Central memory CD4-positive, alpha-beta T cell (primary cell): ENCODE results near the gene ACTR6.
A peak's percentile ranks its signal among the peaks of the same experiment; 100 is the strongest.
"Not testable (repeated sequence)": the region's sequence is repeated elsewhere in the genome, so short reads cannot be mapped to it uniquely, and the experiment has no call there.

Source experiments
- DNase-seq: peaks from one replicate; pipeline ENCODE4 v3.0.0; 2022

The ACTR6 gene

DNA sequence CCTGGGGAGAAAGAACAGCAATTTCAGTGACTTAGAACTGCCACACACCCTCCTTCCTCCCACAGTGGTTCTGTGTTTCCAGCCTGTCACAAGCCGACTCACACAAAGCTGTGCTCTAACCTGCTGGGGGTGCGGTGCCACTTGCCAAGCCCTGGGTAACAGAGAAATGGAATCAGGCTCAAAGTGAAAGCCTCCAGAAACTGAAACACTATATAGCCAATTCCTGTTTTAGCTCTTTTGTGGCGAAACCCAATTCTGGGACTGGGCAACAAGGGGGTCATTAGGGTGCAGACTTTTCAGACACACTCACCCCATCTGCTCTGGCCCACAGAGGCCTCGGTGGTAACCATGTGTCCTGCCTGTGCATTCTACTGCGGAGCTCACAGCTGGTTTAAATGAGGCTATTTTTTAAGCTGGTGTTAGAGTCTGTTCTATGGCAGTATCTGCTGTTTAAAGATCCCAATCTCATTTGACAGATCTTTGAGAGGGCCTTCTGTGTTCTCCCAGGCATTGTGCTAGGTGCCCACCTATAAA, 15.2 kb upstream of the ACTR6 start:
- no peak for DNase-seq

DNA sequence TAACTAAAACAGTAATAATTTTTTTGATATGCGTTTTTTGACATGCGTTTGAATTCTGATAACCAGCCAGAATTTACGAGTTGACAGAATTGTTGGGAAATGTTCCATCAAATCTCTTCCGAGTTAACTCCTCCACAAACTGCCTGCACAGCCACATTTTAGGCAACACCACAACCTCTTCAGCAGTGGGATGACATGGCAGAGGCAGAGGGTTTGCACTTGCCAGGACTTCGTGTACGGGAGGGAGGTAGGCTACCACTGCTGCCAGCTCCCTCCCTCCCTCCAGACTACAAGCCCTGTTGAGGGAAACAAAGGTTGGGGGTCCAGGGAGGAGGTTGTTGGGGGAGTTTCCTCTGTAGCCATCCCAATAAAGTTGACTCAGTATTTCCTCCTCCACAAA, 14.5 kb upstream of the ACTR6 start:
- DNase-seq, result no peak

DNA sequence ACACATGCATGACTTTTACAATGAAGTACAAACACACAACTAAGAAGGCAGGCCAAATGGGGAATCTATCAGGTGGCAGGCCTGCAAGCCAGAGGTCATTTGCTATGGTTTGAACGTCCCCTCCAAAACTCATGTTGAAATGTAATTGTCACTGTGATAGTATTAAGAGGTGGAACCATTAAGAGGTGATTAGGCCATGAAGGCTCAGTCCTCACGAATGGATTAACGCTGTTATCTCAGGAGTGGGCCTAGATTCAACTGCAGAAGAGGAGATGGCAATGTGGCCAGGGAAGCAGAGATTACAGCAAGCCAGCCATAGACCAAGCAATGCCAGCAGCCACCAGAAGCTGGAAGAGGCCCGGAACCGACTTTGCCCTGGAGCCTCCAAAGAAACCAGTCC, 13.5 kb upstream of the ACTR6 start:
- no peak for DNase-seq

DNA sequence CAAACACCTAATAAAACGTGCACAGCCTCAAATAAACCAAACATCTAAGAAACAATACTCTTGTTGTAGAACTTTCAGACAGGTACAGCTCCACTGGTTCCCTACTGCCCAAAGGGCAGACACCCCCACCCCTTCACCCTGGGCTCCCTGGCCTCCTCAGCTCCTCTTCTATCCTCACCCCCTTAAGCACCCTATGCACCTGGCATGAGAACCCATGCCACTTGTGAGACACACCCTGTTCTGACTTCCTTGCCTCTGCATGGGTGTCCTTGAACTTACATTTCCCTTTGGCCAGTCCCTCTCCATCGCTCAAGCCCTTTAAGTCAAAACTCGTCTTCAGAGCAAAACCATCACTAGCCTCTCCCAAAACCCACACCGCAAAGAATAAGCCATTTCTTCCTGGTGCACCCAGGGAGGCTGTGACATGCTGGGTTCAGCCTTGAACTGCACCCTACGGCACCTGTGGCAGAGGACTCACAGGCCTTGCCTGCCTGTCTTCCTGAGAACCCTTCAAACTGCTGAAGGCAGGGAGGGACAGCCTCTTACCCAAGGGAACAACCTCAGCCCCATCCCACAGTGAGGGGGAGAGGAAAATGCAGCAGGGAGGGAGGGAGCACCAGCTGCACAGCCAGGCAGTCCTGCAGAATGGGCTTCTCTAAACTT, 12.6 kb upstream of the ACTR6 start:
- DNase-seq, result no peak

DNA sequence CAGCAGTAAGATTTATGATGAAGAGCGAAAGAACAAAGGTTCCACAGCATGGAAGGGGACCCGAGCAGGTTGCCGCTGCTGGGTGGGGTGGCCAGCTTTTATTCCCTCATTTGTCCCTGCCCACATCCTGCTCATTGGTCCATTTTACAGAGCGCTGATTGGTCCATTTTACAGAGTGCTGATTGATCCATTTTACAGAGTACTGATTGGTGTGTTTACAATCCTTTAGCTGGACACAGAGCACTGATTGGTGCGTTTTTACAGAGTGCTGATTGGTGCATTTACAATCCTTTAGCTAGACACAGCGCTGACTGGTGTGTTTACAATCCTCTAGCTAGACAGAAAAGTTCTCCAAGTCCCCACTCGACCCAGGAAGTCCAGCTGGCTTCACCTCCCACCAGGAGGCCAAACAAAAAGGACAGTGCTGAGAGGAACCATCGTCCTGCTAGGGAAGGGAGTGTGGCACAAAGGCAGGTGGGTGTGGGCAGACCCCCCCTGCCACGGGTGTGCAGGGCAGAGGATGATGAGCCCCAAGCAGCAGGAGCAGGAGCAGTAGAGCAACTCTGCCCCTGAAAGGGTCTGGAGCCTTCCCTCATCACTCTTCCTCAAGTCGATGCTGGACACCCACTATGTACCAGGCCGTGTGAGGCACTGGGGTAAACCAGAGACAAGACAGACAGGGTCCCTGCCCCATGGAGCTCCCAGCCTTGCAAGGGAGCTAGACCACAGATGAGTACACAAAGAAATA, 11.6 kb upstream of the ACTR6 start:
- DNase-seq, result not testable (repeated sequence)

DNA sequence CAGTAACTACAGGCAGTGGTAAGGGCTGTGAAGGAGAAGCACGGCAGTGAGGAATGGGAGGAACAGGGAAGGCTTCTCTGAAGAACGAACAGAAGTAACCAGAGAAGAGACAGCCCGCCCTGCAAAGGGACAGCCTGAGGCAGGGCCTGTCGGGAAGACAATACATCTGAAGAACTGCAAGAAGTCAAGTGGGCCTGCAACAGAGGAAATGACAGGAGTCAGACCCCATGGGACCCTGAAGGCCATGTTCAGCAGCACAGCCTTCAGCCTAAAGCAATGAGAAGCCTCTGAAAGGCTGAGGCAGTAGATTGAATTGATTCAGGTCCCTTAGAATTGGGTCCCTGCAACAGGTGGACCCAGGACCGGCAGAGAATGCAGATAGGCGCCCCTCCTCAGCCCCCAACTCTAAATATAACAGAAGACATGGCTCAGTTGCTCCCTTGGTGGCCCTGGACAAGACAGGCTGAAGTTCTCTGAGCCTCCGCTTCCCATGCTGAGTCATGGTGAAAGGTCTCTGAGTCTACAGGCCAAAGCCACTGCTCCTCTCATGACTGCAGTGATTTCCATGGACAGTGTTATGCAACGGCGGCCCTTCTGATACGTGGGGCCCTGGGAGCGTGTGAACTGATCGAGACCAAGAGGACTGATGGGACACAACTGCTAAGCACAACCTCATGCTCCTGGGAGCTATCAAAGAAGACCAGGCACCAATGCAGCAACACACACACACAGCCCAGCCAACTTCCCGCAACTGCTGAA, 10.8 kb upstream of the ACTR6 start:
- DNase-seq, result no peak

DNA sequence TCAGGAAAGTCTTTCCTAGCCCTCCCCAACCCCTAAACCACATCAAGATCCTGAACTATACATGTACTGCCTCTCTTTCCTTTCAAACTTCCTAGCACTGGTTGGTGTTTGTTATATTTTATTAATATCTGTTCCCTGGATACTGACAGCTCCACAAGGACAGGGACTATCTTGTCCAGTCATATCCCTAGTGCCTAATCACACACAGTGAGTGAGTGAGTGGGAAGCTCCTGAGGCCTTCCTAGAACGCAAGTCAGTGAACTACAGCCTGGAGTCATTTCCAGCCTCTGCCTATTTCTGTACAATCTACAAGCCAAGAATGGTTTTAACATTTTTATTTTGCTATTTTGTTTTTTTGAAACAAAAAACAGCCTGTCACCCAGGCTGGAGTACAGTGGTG, 7.5 kb upstream of the ACTR6 start:
- no peak for DNase-seq

DNA sequence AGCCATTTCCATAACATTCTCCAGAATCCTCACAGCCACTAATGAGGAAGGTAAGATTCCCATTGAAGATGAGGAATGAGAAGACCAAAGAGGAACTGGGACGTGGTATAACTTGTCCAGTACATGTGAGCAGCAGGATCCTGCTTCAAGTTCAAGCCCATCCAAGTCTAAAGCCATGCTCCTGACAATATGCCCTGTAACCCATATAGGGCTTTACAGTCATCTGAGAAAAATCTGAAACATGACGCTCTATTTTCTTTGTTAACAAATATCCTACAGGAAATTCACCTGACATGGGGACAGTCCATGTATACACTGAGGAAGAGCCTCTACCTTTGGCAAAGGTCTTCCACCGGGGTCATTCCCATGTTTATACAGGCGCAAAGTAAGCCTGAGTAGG, 3.1 kb upstream of the ACTR6 start:
- no peak for DNase-seq

DNA sequence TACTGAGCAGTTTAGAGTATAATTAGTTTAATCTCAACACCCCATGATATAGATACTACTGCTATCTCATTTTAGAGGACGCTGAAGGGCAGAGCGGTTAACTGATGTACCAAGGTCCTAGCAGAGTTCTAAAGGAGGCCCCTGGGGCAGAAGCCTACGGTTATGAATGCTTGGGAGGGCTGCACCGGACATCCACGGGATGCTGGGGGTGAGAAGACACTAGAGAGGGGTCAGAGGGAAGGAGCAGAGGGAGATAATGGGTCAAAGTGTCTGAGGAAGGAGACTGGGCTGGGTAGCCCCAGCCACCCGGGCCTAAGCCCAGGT, 1.6 kb upstream of the ACTR6 start:
- DNase-seq, result no peak

DNA sequence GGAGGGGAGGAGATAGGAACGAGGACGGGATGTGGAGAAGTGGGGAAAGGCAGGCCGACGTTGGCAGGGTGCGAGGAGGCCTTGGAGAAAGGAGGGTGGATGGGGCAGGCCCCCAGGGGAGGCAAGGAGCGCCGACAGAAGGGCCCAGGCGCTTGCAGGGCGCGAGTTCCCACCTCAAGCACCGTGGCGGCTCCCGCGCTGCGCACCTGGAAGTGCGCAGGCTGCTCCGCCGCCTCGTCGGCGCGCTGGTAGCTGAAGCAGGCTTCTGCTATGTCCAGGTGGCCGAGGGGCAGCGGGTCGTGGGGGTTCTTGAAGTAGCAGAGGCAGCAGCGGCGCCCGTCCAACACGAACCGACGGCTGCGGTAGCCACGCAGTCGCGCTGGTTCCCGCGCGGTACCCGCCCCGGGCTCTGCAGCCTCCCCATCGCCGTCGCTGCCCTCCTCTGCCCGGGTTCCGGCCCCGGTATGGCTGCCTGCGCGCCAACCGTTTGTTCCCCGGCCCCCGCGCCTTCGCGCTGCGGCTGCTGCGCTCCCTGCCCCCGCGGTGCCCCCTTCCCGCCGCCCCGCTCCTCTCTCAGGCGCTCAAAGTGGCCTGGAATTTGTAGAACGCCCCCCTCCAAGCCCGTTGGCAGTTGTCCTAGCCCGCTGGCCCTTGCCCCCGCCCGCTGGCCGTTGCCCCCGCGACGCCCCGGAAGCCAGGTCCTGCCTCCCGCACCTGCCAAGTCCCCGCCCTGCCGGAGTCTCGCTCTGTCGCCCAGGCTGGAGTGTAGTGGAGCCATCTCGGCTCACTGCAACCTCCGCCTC, 1.1 kb upstream of the ACTR6 start:
- DNase-seq, result peak; percentile 75

DNA sequence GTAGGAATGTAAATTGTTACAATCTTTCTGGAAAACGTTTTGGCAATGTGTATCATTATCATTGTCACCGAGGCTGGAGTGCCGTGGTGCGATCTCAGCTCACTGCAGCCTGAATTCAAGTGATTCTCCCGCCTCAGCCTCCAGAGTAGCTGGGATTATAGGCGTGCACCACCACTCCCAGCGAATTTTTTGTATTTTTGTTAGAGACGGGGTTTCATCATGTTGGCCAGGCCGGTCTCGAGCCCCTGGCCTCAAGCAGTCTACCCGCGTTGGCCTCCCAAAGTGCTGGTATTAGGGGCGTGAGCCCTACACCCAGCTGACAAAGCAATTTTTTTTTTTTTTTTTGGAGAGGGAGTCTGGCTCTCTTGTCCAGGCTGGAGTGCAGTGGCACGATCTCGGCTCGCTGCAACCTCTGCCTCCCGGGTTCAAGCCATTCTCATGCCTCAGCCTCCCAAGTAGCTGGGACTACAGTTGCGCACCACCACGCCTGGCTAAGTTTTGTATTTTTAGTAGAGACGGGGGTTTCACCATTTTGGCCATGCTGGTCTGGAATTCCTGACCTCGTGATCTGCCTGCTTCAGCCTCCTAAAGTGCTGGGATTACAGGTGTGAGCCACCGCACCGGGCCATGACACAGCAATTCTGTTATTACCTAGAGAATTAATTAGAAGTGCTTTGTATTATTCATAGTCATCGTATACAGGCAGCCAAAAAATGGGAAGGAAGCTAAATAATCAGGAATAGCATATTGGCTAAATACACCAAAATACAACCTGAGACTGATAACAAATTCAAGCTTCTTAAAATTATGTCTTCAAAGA, 1.2 kb downstream of the ACTR6 start:
- no peak for DNase-seq

DNA sequence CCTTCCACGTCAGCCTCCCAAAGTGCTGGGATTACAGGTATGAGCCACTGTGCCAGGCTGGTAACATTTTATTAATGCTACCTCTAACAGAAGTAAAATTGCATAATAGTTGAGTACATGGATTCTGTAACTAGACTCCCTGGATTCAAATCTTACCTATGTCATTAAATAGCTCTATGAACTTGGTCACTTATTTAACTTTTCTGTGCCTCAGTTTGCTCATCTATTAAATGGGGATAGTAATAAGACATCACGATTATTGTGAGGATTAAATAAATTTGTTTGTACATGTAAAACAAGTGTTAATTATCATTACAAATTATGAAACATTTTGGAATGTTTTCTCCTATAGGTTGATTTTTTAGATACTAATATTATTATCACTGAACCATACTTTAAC, 6.7 kb downstream of the ACTR6 start:
- no peak for DNase-seq

DNA sequence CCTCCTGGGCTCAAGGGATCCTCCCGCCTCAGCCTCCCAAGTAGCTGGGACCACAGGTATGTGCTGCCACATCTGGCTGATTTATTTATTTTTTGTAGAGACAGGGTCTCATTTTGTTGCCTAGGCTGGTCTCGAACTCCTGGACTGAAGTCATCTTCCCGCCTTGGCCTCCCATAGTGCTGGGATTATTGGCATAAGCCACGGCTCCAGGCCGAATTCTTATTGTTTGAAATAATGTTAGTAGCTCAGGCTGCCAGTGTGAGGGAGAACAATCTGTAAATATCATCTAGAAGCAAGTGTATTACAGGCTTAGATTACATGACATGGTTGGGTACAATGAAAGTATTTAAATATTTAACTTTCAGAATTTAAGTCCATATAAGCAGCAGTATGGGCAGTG, 8.2 kb downstream of the ACTR6 start:
- DNase-seq, result no peak

DNA sequence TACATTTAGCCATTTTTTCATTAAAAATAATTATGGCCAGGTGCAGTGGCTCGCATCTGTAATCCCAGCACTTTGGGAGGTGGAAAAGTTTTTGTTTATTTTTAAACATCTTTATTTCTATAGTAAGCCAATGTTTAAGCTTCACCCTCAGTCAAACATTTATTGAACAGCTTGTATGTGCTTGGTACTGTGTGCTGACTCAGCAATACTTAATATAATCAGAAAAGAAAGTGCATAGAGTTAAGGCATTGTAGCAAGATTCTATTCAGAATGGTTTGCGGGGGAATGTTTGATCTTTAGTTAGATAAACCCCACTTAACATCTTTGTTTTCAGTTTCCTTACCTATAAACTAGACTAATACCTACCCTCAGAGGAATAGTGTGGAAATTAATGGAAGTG, 11.1 kb downstream of the ACTR6 start:
- no peak for DNase-seq

DNA sequence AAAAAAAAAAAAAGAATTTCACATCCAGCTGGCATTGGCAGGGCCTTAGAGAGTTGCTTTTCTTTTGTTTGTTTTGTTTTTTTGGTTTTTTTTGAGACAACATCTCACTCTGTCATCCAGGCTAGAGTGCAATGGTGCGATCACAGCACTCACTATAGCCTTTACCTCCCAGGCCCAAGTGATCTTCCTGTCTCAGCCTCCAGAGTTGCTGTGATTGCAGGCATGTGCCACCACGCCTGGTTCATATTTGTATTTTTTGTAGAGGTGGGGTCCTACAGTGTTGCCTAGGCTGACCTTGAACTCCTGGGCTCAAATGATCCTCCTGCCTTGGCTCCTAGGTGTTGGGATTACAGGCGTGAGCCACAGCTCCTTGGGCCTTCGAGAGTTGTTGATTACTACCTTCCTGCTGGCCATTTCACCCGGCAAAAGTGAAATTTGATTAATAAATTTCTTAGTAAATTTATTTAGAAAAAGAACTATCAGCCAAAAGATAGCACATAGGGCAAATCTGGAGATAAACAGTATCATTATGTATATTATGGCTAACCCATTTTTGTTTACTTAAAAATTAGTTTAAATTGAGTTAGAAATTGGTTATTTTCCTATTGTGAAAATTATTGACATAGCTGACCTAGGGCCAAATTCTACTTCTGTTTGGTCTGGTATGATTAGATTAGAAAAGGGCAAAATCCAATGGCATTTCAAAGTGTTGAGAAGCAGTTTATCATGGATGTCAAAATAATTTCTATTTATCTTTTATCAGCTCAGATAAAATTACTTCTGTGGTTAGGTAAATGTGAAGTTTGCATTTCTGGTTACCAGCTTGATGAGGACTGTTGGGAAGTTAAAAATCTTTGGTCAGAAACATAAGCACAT, 12.6 kb downstream of the ACTR6 start:
- no peak for DNase-seq

DNA sequence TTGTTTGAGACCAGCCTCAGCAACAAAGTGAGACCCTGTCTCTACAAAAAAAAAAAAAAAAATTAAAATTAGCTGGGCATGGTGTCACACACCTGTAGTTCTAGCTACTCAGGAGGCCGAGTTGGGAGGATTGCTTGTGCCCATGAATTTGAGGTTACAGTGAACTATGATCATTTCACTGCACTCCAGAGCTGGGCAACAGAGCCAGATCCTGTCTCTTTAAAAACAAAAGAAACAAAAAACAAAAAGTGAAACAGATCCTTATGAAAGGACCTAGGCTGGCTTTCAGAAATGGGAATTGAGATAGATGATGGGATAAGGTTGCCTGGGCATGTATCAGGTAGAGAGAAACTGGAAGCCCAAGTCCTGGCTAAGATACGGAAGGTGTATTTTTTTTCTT, 13.9 kb downstream of the ACTR6 start:
- no peak for DNase-seq

DNA sequence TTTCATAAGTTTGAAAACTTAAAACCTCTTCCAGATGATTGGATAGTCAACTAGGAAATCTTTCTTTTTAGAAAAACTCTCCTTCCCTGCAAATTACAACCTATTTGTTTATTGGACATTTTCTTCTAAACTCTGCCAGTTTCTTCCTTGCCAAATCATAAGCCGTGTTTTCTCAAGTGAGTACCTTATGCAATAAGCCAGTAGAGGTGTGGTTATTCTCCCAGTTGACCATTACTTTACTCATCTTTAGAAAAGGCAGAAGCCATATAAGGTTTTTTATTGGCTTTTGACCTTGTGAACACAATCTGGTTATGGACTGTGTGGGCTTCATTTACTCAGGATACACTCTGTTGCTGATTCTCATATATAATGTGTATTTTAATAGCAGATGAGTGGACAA, 14.6 kb downstream of the ACTR6 start:
- no peak for DNase-seq

DNA sequence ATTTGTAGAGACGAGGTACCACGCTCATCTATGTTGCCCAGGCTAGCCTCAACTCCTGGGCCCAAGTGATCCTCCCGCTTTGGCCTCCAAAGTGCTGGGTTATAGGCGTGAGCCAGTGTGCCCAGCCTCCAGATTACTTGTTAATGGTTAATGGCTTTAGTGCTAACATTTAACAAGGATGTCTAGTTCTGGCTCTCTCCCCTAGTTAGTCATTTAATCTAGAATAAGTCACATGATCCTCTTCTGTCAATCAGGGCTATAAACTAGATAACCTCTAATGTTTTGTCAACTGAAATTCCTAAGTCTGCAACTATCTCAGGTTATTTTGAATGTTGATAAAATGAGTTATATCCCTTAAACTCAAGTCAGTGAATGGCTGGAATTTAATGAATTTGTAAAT, 15.7 kb downstream of the ACTR6 start:
- DNase-seq, result no peak

DNA sequence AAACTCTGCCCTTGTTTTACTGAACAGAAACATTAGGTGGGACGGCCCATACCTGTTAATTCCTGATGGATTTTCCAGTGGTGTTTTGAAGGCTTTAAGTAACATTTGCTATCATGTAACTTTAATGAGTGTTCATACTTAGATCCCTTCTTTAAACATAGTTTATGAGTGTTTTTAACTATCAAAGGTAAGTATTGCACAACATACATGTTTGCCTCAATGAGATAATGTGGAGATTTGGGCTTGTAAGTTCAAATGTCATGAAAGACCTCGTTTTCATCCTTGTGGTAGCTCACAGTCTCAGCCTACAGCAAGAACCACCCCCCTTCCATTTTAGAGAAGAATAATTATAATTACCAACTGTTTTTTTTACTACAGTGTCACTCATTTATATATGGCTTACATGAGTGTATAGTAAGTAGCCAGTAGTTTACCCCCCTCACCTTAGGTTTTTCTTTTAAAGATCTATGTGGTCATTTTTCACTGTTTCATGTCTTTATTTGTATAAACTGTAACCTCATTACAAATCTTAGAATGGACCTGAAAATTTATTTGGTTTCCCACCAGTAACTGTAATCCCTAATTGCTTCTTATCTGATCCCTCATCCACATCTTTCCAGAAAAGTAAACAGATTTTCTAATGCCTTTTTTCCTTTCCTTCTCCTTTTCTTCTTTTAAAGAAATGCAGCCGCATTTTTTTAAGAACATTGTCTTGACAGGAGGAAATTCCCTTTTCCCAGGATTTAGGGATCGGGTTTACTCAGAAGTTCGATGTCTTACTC, 18.9 kb downstream of the ACTR6 start:
- no peak for DNase-seq

DNA sequence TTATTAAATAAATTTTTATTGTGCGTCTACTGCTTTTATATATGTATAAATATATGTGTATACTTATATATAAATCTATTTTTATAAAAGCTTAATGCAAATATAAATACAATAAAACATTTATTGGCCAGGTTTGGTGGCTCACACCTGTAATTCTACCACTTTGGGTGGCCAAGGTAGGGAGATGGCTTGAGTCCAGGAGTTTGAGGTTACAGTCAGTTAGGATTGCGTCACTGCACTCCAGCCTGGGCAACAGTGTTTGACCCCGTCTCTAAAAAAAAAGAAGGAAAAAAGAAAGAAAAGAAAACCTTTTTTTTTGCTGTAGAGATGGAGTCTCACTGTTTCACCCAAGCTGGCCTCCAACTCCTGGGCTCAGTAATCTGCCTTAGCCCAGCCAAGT, 20.9 kb downstream of the ACTR6 start:
- no peak for DNase-seq
